Measurements from ENCODE around the gene CARS1.
A peak's percentile ranks its signal among the peaks of the same experiment; 100 is the strongest.

Gene CARS1

GRCh38 chr11:3058753-3059664 lies 1.8 kb upstream of the CARS1 start:
- DNase-seq, result no peak

GRCh38 chr11:3056296-3057068 lies 741 bp downstream of the CARS1 start:
- peak; percentile 6 for DNase-seq

GRCh38 chr11:3055891-3056290 lies 1.3 kb downstream of the CARS1 start:
- no peak for DNase-seq

GRCh38 chr11:3052567-3052966 lies 4.7 kb downstream of the CARS1 start:
- no peak for DNase-seq

GRCh38 chr11:3052109-3052479 lies 5.1 kb downstream of the CARS1 start:
- no peak for DNase-seq

GRCh38 chr11:3051196-3052108 lies 5.8 kb downstream of the CARS1 start:
- DNase-seq, result no peak

GRCh38 chr11:3050386-3051195 lies 6.6 kb downstream of the CARS1 start:
- DNase-seq, result no peak

GRCh38 chr11:3049430-3050243 lies 7.6 kb downstream of the CARS1 start:
- DNase-seq, result peak; percentile 51

- no peak for DNase-seq
Measured at GRCh38 chr11:3047637-3048036, 9.6 kb downstream of the CARS1 start.

GRCh38 chr11:3046641-3047040 lies 10.6 kb downstream of the CARS1 start:
- DNase-seq, result no peak

- DNase-seq, result no peak
Measured at GRCh38 chr11:3046190-3046589, 11.0 kb downstream of the CARS1 start.

- DNase-seq, result no peak
Measured at GRCh38 chr11:3044915-3045314, 12.3 kb downstream of the CARS1 start.

- no peak for DNase-seq
Measured at GRCh38 chr11:3044004-3044403, 13.2 kb downstream of the CARS1 start.

- no peak for DNase-seq
Measured at GRCh38 chr11:3043315-3043871, 13.8 kb downstream of the CARS1 start.

GRCh38 chr11:3042496-3043314 lies 14.5 kb downstream of the CARS1 start:
- no peak for DNase-seq

GRCh38 chr11:3041699-3042441 lies 15.4 kb downstream of the CARS1 start:
- no peak for DNase-seq

GRCh38 chr11:3040881-3041280 lies 16.3 kb downstream of the CARS1 start:
- DNase-seq, result no peak

- no peak for DNase-seq
Measured at GRCh38 chr11:3037945-3038271, 19.3 kb downstream of the CARS1 start.
